GM12801 (cell line): ENCODE measurements around the gene ZNF683.

Source experiments
- CTCF ChIP-seq: IDR thresholded peaks from one replicate; pipeline ENCODE4 v1.5.1; 2011; ENCODE audit warnings: control low read depth; ENCODE audit not compliant: insufficient read length; ENCODE audit errors: extremely low read depth

Gene ZNF683

DNA sequence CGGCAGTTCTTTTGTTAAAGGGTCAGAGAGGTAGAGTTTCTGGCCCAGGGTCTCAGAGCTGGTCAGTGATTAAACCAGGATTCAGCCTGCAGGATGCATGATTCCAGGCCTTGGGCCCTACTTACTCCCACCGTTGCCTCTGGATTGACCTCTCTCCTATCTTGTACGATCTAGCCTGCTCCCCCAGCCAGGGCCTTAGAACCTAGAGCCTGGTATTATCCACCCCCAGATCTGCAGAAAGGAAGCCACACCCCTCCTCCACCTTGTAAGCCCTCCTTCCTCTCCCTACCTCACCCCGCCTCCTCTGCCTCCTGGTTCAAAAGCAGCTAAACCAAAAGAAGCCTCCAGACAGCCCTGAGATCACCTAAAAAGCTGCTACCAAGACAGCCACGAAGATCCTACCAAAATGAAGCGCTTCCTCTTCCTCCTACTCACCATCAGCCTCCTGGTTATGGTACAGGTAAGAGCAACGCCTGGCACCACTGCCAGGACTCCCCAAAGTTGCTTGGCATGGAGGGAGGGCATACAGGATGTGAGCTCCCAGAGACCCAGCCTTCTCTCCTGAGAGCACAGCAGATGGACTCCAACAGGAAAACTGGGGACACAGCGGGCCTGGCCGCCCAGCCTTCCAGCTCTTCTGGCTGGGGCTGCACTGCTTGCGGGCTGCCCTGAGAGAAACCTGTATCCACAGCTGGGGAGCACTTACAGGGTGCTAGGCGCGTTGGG is 54.8 kb downstream of the ZNF683 start, which contains the start of gene CD52:
TSS of gene CD52 (plus strand) at position 347 of the 726 bp plus-strand sequence. CDS start at position 407, 60 bp downstream.
- TF ChIP-seq CTCF: no peak

GRCh38 chr1:26317146-26317545 is 55.4 kb downstream of the ZNF683 start:
- TF ChIP-seq CTCF: no peak

DNA sequence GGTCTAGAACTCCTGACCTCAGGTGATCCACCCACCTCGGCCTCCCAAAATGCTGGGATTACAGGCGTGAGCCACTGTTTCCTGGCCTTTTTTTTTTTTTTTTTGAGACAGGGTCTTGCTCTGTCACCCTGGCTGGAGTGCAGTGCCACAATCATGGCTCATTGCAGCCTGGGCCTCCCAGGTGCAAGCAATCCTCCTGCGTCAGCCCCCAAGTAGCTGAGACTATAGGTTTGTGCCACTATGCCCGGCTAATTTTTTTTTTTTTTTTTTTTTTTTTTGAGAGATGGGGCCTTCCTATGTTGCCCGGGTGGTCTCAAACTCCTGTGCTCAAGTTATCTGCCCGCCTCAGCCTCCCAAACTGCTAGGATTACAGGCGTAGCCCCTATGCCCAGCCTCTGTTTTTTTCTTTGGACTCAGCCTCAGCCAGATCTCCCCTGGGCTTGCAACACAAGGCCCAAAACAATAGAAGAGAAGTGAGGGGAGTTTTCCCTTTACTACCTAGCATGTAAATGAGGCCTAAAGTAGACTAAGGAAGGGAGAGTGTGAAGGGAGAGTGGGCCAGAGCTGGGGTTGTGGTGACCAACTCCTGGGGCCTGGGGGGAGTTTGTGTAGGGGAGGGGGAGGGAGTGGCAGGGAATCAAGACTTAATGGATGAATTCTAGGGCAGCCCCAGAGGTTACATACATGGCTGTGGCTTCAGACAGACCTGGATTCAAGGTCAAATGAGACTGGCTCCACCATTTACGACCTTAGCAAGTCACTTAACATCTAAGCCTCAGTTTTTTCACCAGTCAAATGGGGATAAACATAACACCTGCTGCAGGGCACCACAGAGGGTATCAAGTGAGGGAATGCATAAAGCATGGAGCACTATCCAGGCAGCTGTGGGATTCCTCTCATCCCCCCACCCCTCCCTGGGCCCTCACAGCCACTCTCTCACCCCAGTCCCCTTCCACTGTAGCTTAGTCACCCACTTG is 56.4 kb downstream of the ZNF683 start:
- TF ChIP-seq CTCF: no peak

GRCh38 chr1:26314501-26314900 is 58.0 kb downstream of the ZNF683 start:
- TF ChIP-seq CTCF: no peak
